Lower leg skin (tissue), 3 donors: ENCODE results near the gene THRSP.

ENCODE experiments used
- POLR2A ChIP-seq, 2 donors: fragments of 450-650 bp; IDR thresholded peaks; one replicate each; pipeline ENCODE4 v1.6.1; 2016 to 2017; ENCODE audit warnings: antibody characterized with exemption in 2 of 2, mild to moderate bottlenecking in 1 of 2, moderate library complexity in 1 of 2
- TF ChIP-seq, protein P1 (sequence below), 3 donors: fragments of 450-650 bp; IDR thresholded peaks; one replicate each; pipeline ENCODE4 v1.5.1; 2016; ENCODE audit warnings: antibody characterized with exemption in 3 of 3, mild to moderate bottlenecking in 3 of 3, moderate library complexity in 2 of 3

GRCh38 chr11:78063440-78064181 is at the start of gene THRSP:
- TF ChIP-seq, protein P1, sequence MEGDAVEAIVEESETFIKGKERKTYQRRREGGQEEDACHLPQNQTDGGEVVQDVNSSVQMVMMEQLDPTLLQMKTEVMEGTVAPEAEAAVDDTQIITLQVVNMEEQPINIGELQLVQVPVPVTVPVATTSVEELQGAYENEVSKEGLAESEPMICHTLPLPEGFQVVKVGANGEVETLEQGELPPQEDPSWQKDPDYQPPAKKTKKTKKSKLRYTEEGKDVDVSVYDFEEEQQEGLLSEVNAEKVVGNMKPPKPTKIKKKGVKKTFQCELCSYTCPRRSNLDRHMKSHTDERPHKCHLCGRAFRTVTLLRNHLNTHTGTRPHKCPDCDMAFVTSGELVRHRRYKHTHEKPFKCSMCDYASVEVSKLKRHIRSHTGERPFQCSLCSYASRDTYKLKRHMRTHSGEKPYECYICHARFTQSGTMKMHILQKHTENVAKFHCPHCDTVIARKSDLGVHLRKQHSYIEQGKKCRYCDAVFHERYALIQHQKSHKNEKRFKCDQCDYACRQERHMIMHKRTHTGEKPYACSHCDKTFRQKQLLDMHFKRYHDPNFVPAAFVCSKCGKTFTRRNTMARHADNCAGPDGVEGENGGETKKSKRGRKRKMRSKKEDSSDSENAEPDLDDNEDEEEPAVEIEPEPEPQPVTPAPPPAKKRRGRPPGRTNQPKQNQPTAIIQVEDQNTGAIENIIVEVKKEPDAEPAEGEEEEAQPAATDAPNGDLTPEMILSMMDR (IDR thresholded peaks at IDR 0.05) = no peak
- TF ChIP-seq POLR2A (IDR thresholded peaks at IDR 0.05) = no peak
